ENCODE results near the gene LIN9.
A peak's percentile ranks its signal among the peaks of the same experiment; 100 is the strongest.

Gene LIN9

DNA sequence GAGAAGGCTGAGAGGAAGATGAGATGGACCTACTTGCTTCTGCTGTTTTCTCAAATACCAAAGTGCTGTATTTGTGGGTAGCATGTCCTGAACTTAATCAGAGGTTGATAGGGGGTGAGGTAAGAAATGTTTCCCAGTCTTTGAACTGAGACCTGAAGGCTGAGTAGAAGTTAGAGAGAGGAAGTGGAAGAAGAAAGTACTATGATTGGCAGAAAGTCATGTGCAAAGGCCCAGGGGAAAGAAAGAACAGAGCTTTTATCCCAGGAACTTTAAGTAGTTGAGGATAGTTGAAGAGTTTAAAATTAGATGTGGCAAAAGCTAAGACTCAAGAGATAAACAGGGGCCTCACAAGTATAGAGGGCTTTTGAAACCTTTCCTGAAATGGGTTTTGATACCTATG lies 15.5 kb upstream of the LIN9 start:
- no peaks in the 10 kb centered on the region for H3K36me3 ChIP-seq (ENCODE audit: control insufficient read depth in 5 of 5, insufficient read depth in 5 of 5, low read length in 5 of 5)
- H3K27ac ChIP-seq (ENCODE audit: low read depth, low read length): no peak overlapping the region
- no peak overlapping the region for H3K4me3 ChIP-seq (ENCODE audit: low read depth in 1 of 5, low read length in 5 of 5)
- H3K9ac ChIP-seq (ENCODE audit: low read length in 5 of 5): no peak overlapping the region
- no peaks in the 10 kb centered on the region for H3K4me1 ChIP-seq (ENCODE audit: control insufficient read depth in 5 of 5, insufficient read depth in 5 of 5, low read length in 5 of 5)
- H3K9me3 ChIP-seq (ENCODE audit: control insufficient read depth in 5 of 5, low read length in 5 of 5): no peaks in the 10 kb centered on the region
- peaks cover 0 to 4% (median 0%) of the 10 kb centered on the region in 5 donors for H3K27me3 ChIP-seq (ENCODE audit: control insufficient read depth in 5 of 5, insufficient read depth in 4 of 5, low read length in 5 of 5)

DNA sequence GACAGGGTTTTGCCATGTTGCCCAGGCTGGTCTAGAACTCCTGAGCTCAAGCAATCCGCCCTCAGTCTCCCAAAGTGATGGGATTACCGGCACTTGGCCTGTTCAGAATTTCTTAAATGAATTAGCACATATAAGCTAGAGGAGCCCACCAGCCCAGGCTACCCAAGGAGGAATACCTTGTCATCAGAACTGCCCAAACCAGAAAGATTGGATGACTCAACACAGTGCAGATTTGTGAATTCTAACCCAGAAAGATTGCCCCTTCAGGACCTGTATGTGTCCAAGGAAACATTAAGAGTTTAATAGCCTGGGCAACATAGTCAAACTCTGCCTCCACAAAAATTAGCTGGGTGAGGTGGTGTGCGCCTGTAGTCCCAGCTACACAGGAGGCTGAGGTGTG lies 14.0 kb upstream of the LIN9 start:
- H3K27ac ChIP-seq (ENCODE audit: low read depth, low read length): no peak overlapping the region
- H3K27me3 ChIP-seq (ENCODE audit: control insufficient read depth in 5 of 5, insufficient read depth in 4 of 5, low read length in 5 of 5): peaks cover 0 to 4% (median 0%) of the 10 kb centered on the region in 5 donors
- H3K9ac ChIP-seq (ENCODE audit: low read length in 5 of 5): no peak overlapping the region
- H3K36me3 ChIP-seq (ENCODE audit: control insufficient read depth in 5 of 5, insufficient read depth in 5 of 5, low read length in 5 of 5): no peaks in the 10 kb centered on the region
- H3K4me3 ChIP-seq (ENCODE audit: low read depth in 1 of 5, low read length in 5 of 5): no peak overlapping the region
- H3K4me1 ChIP-seq (ENCODE audit: control insufficient read depth in 5 of 5, insufficient read depth in 5 of 5, low read length in 5 of 5): no peaks in the 10 kb centered on the region
- H3K9me3 ChIP-seq (ENCODE audit: control insufficient read depth in 5 of 5, low read length in 5 of 5): no peaks in the 10 kb centered on the region

DNA sequence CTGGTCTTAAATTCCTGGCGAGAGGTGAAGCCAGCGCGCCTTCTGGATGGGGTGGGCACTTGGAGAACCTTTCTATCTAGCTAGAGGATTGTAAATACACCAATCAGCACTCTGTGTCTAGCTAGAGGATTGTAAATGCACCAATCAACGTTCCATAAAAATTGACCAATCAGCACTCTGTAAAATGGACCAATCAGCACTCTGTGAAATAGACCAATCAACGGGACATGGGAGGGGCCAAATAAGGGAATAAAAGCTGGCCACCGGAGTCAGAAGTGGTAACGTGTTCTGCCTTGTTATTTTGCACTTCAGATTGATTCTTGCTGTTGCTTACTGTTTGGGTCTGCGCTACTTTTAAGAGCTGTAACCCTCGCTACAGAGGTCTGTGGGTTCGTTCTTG lies 12.0 kb upstream of the LIN9 start:
- Histone ChIP-seq H3K4me1 (ENCODE audit: control insufficient read depth in 5 of 5, insufficient read depth in 5 of 5, low read length in 5 of 5) (no peaks in the 10 kb centered on the region), H3K27ac (ENCODE audit: low read depth, low read length) (no peak overlapping the region), H3K27me3 (ENCODE audit: control insufficient read depth in 5 of 5, insufficient read depth in 4 of 5, low read length in 5 of 5) (peaks cover 0 to 4% (median 0%) of the 10 kb centered on the region in 5 donors), H3K36me3 (ENCODE audit: control insufficient read depth in 5 of 5, insufficient read depth in 5 of 5, low read length in 5 of 5) (no peaks in the 10 kb centered on the region), H3K9ac (ENCODE audit: low read length in 5 of 5) (no peak overlapping the region), H3K9me3 (ENCODE audit: control insufficient read depth in 5 of 5, low read length in 5 of 5) (no peaks in the 10 kb centered on the region), H3K4me3 (ENCODE audit: low read depth in 1 of 5, low read length in 5 of 5) (no peak overlapping the region)

DNA sequence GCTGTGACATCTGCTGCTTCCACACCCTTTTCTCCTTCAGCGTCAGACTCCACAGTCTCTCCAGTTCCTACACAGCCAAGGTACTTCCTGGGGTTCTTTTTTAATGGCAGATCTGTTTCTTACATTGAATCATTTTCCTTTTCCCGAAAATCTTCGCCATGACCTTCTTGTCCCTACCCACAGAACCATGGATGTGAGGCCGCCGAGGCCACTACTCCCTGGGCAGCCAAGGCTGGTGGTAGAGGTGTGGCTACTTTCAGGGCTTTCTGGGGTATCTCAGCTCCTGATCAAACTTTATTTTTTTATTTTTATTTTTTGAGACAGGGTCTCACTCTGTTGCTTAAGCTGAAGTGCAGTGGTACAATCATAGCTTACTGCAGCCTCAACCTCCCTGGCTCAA lies 9.5 kb upstream of the LIN9 start:
- Histone ChIP-seq H3K4me1 (ENCODE audit: control insufficient read depth in 5 of 5, insufficient read depth in 5 of 5, low read length in 5 of 5) (no peaks in the 10 kb centered on the region), H3K4me3 (ENCODE audit: low read depth in 1 of 5, low read length in 5 of 5) (no peak overlapping the region), H3K36me3 (ENCODE audit: control insufficient read depth in 5 of 5, insufficient read depth in 5 of 5, low read length in 5 of 5) (no peaks in the 10 kb centered on the region), H3K9me3 (ENCODE audit: control insufficient read depth in 5 of 5, low read length in 5 of 5) (no peaks in the 10 kb centered on the region), H3K9ac (ENCODE audit: low read length in 5 of 5) (no peak overlapping the region), H3K27me3 (ENCODE audit: control insufficient read depth in 5 of 5, insufficient read depth in 4 of 5, low read length in 5 of 5) (peaks cover 0 to 4% (median 0%) of the 10 kb centered on the region in 5 donors), H3K27ac (ENCODE audit: low read depth, low read length) (no peak overlapping the region)

DNA sequence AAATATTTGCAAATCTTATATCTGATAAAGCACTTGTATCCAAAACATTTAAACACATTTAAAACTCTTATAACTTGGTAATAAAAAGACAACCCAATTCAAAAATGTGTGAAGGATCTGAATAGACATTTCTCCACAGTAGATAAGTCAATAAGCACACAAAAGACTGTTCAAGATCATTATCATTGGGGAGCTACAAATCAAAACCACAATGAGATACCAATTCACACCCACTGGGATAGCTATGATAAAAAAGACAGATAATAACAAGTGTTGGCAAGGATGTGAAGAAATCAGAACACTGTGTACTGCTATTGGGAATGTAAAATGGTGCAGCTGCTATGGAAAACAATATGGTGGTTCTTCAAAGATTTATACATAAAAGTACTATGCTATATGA lies 5.1 kb upstream of the LIN9 start:
- Histone ChIP-seq H3K27ac (ENCODE audit: low read depth, low read length) (no peak overlapping the region), H3K36me3 (ENCODE audit: control insufficient read depth in 5 of 5, insufficient read depth in 5 of 5, low read length in 5 of 5) (no peaks in the 10 kb centered on the region), H3K4me3 (ENCODE audit: low read depth in 1 of 5, low read length in 5 of 5) (no peak overlapping the region), H3K9me3 (ENCODE audit: control insufficient read depth in 5 of 5, low read length in 5 of 5) (no peaks in the 10 kb centered on the region), H3K9ac (ENCODE audit: low read length in 5 of 5) (no peak overlapping the region), H3K4me1 (ENCODE audit: control insufficient read depth in 5 of 5, insufficient read depth in 5 of 5, low read length in 5 of 5) (peaks cover 0 to 9% (median 9%) of the 10 kb centered on the region in 5 donors), H3K27me3 (ENCODE audit: control insufficient read depth in 5 of 5, insufficient read depth in 4 of 5, low read length in 5 of 5) (no peaks in the 10 kb centered on the region)

DNA sequence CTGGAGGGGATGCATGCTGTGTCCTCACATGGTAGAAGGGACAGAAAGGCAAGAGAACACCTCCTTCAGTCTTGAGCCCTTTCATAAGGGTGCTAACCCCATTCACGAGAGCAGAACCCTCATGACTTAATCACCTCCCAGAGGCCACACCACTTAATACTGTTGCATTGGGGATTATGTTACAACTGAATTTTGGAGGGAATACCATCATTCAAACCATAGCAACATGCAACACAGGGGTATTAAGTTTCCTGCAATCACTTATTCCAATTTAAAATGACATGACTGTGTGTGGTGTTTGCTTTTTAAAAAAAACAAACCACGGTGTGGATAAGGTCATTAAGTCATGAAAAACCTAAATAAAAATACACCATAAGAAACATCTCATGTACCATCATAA lies 3.1 kb upstream of the LIN9 start:
- no peak overlapping the region for H3K27ac ChIP-seq (ENCODE audit: low read depth, low read length)
- no peaks in the 10 kb centered on the region for H3K9me3 ChIP-seq (ENCODE audit: control insufficient read depth in 5 of 5, low read length in 5 of 5)
- H3K4me3 ChIP-seq (ENCODE audit: low read depth in 1 of 5, low read length in 5 of 5): no peak overlapping the region
- H3K36me3 ChIP-seq (ENCODE audit: control insufficient read depth in 5 of 5, insufficient read depth in 5 of 5, low read length in 5 of 5): no peaks in the 10 kb centered on the region
- H3K27me3 ChIP-seq (ENCODE audit: control insufficient read depth in 5 of 5, insufficient read depth in 4 of 5, low read length in 5 of 5): no peaks in the 10 kb centered on the region
- H3K9ac ChIP-seq (ENCODE audit: low read length in 5 of 5): no peak overlapping the region
- H3K4me1 ChIP-seq (ENCODE audit: control insufficient read depth in 5 of 5, insufficient read depth in 5 of 5, low read length in 5 of 5): peaks cover 0 to 20% (median 17%) of the 10 kb centered on the region in 5 donors

DNA sequence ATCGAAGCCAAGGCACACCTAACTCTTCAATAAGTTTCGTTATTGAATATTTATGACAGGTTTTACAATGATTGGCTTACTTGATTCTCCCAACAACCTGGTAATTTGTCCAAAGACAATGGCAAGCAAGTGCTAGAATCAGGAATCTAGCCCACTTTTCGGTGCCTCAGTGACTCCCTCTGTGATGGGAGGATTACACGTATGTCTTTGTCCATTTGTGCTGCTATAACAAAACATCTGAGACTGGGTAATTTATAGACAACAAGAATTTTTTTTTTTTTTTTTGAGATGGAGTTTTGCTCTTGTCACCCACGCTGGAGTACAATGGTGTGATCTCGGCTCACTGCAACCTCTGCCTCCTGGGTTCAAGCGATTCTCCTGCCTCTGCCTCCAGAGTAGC lies 2.4 kb upstream of the LIN9 start:
- Histone ChIP-seq H3K36me3 (ENCODE audit: control insufficient read depth in 5 of 5, insufficient read depth in 5 of 5, low read length in 5 of 5) (no peaks in the 10 kb centered on the region), H3K4me1 (ENCODE audit: control insufficient read depth in 5 of 5, insufficient read depth in 5 of 5, low read length in 5 of 5) (peaks cover 0 to 20% (median 17%) of the 10 kb centered on the region in 5 donors), H3K4me3 (ENCODE audit: low read depth in 1 of 5, low read length in 5 of 5) (no peak overlapping the region), H3K9ac (ENCODE audit: low read length in 5 of 5) (no peak overlapping the region), H3K27me3 (ENCODE audit: control insufficient read depth in 5 of 5, insufficient read depth in 4 of 5, low read length in 5 of 5) (no peaks in the 10 kb centered on the region), H3K9me3 (ENCODE audit: control insufficient read depth in 5 of 5, low read length in 5 of 5) (no peaks in the 10 kb centered on the region), H3K27ac (ENCODE audit: low read depth, low read length) (no peak overlapping the region)

DNA sequence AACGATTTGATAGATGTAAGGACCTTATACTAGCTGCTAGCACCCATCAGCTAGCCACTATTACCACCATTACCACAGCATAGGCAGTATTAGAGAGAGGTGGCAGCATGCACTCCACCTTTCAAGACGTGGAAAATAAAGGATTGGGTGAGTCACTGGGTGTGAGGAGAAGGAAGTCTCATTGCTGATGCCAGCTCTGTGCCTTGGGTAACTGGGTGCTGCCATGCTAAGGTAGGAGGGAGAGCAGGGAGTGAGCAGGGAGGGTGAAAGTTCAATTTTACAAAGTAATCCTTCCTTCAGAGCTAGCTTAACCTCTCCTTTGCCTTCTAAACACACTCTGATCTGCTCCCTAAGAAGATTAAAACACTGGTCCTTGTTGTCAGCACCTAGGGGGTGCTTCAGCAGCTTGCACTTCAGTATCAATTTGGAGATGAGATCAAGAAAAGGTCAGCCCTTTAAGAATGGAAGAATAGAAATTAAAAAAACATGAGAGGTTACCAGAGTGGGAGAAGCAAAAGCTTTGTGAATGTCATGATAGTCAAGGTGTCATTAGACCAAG lies 1.8 kb upstream of the LIN9 start:
- Histone ChIP-seq H3K9me3 (ENCODE audit: control insufficient read depth in 5 of 5, low read length in 5 of 5) (no peaks in the 10 kb centered on the region), H3K9ac (ENCODE audit: low read length in 5 of 5) (no peak overlapping the region), H3K27ac (ENCODE audit: low read depth, low read length) (no peak overlapping the region), H3K27me3 (ENCODE audit: control insufficient read depth in 5 of 5, insufficient read depth in 4 of 5, low read length in 5 of 5) (no peaks in the 10 kb centered on the region), H3K4me3 (ENCODE audit: low read depth in 1 of 5, low read length in 5 of 5) (no peak overlapping the region), H3K36me3 (ENCODE audit: control insufficient read depth in 5 of 5, insufficient read depth in 5 of 5, low read length in 5 of 5) (no peaks in the 10 kb centered on the region), H3K4me1 (ENCODE audit: control insufficient read depth in 5 of 5, insufficient read depth in 5 of 5, low read length in 5 of 5) (peaks cover 0 to 20% (median 17%) of the 10 kb centered on the region in 5 donors)

DNA sequence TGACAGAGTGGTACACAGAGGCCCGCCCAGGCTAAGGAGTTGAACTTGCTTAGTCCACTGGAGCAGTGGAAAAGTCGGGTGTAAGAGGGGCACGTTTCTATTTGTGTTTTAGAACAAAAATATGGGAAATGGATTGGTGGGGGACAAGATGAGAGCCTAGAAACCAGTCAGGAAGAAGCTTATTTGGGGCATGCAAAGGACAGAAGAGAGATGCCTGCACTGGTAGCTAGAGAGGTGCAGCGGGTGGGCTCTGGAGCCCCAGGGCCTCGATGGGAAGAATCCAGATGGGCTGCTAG lies 1.2 kb upstream of the LIN9 start:
- Histone ChIP-seq H3K27ac (ENCODE audit: low read depth, low read length) (no peak overlapping the region), H3K9ac (ENCODE audit: low read length in 5 of 5) (peak overlapping the region in 2 of 5 donors; percentile 65 to 67), H3K9me3 (ENCODE audit: control insufficient read depth in 5 of 5, low read length in 5 of 5) (no peaks in the 10 kb centered on the region), H3K4me3 (ENCODE audit: low read depth in 1 of 5, low read length in 5 of 5) (peak overlapping the region in 2 of 5 donors; percentile 67 to 89), H3K4me1 (ENCODE audit: control insufficient read depth in 5 of 5, insufficient read depth in 5 of 5, low read length in 5 of 5) (peaks cover 0 to 20% (median 17%) of the 10 kb centered on the region in 5 donors), H3K27me3 (ENCODE audit: control insufficient read depth in 5 of 5, insufficient read depth in 4 of 5, low read length in 5 of 5) (no peaks in the 10 kb centered on the region), H3K36me3 (ENCODE audit: control insufficient read depth in 5 of 5, insufficient read depth in 5 of 5, low read length in 5 of 5) (no peaks in the 10 kb centered on the region)

DNA sequence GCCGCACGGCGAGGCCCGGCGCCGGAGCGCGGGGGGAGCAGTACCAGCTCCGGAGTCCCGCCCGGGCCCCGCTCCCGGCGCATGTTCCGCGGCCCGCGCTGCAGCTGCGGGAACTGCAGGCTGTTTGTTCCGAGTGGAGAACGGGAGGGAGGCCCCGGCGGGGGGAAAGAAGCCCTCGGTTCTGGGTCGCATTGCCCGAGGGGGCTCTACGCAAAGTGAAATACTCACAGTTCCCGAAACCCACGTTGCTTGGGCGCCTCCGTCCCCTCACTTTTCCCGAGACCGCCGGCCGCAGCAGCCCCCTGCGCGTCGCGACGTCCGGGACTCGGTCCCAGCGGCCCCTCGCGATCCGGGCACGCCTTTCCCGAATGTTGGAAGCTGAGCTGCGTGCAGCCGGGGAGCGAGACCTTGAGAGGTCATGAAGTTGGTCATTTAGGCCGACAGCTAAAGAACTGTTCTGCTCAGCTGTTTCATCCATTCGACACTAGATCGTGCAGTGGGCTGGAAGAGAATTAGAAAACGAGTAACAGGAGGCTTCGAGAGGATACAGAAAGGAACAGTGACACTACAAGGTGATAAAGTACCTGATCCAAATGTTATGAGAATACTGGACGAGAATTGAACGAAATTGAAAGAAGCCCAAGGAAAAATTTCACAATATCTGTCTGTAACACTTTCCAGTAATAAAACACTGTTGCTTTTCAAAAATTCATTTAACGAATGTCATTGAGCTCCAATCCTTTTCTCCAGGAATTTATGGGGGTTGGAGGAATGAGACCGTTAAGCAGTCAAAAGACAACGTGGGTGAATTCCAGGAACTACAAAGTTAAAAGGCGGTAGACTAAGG lies 657 bp upstream of the LIN9 start:
- no peaks in the 10 kb centered on the region for H3K27me3 ChIP-seq (ENCODE audit: control insufficient read depth in 5 of 5, insufficient read depth in 4 of 5, low read length in 5 of 5)
- H3K4me1 ChIP-seq (ENCODE audit: control insufficient read depth in 5 of 5, insufficient read depth in 5 of 5, low read length in 5 of 5): peaks cover 0 to 20% (median 17%) of the 10 kb centered on the region in 5 donors
- no peaks in the 10 kb centered on the region for H3K36me3 ChIP-seq (ENCODE audit: control insufficient read depth in 5 of 5, insufficient read depth in 5 of 5, low read length in 5 of 5)
- no peak overlapping the region for H3K27ac ChIP-seq (ENCODE audit: low read depth, low read length)
- H3K9me3 ChIP-seq (ENCODE audit: control insufficient read depth in 5 of 5, low read length in 5 of 5): no peaks in the 10 kb centered on the region
- peak overlapping the region; percentile 67 to 97 (median 89) for H3K4me3 ChIP-seq (ENCODE audit: low read depth in 1 of 5, low read length in 5 of 5)
- peak overlapping the region; percentile 7 to 78 (median 67) for H3K9ac ChIP-seq (ENCODE audit: low read length in 5 of 5)
